HUES64 (cell line): Measurements from ENCODE around the gene VPS13C.

Experiments
- H3K27ac ChIP-seq: 2 replicates; pipeline ENCODE4 v1.7.0; 2013; ENCODE audit warnings: low read depth, low read length, inconsistent platforms
- H3K27me3 ChIP-seq: 2 replicates; pipeline ENCODE4 v1.6.1; 2013; ENCODE audit warnings: mild to moderate bottlenecking, low read length; ENCODE audit not compliant: insufficient read depth
- H3K36me3 ChIP-seq: 2 replicates; pipeline ENCODE4 v1.6.1; 2013; ENCODE audit warnings: mild to moderate bottlenecking, low read length; ENCODE audit not compliant: insufficient read depth
- H3K4me1 ChIP-seq: 2 replicates; pipeline ENCODE4 v1.6.1; 2013; ENCODE audit warnings: mild to moderate bottlenecking, low read length, moderate library complexity; ENCODE audit not compliant: insufficient read depth
- H3K4me3 ChIP-seq: 2 replicates; pipeline ENCODE4 v1.5.1; 2013; ENCODE audit warnings: mild to moderate bottlenecking, low read length, moderate library complexity
- H3K9ac ChIP-seq: 2 replicates; pipeline ENCODE4 v1.6.1; 2013; ENCODE audit warnings: mild to moderate bottlenecking, low read depth, low read length
- H3K9me3 ChIP-seq: 2 replicates; pipeline ENCODE4 v1.6.1; 2013; ENCODE audit warnings: low read depth, low read length; ENCODE audit not compliant: insufficient read depth
- WGBS: fragments of 150-250, 120-280 bp; methylation state at CpG from one replicate; pipeline ENCODE4 v1.1.7; 2013; ENCODE audit warnings: missing lambda C conversion rate; 5-methylcytosine and 5-hydroxymethylcytosine counted together

The VPS13C gene

GRCh38 chr15:61921093-61921492, 139.2 kb downstream of the VPS13C start:
- Histone ChIP-seq H3K36me3 (peaks cover 31% of the 10 kb centered on the region), H3K9ac (no peak overlapping the region), H3K9me3 (no peaks in the 10 kb centered on the region), H3K4me1 (no peaks in the 10 kb centered on the region), H3K27ac (no peak overlapping the region), H3K27me3 (no peaks in the 10 kb centered on the region), H3K4me3 (no peak overlapping the region)
- 85% methylated on average over 1 of the region's 1 CpG for WGBS

DNA sequence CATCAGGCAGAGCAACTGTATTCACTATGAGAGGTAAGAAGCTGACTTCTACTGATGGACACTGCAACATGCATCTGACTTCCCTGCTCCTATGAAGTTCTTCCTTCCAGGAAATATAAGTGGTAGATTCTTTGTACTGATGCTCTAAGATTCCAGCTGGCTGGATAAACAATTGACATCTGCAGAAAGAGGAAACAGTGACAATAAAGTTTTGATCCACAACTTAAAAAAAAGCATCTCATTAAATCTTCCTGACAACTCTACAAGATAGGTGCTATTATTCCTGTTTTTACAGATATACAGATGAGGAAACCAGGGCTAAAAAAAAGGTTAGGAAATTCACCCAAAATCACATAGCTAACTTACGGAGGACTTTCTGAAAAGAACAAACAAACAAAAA, 142.8 kb downstream of the VPS13C start:
- Histone ChIP-seq H3K27me3 (no peaks in the 10 kb centered on the region), H3K4me3 (no peak overlapping the region), H3K27ac (no peak overlapping the region), H3K4me1 (no peaks in the 10 kb centered on the region), H3K9me3 (no peaks in the 10 kb centered on the region), H3K36me3 (peaks cover 37% of the 10 kb centered on the region), H3K9ac (no peak overlapping the region)
- WGBS = 92% methylated on average over 1 of the region's 1 CpG

GRCh38 chr15:61916104-61916503, 144.1 kb downstream of the VPS13C start:
- Histone ChIP-seq H3K27ac (no peak overlapping the region), H3K4me1 (no peaks in the 10 kb centered on the region), H3K27me3 (no peaks in the 10 kb centered on the region), H3K4me3 (no peak overlapping the region), H3K9ac (no peak overlapping the region), H3K36me3 (peaks cover 28% of the 10 kb centered on the region), H3K9me3 (no peaks in the 10 kb centered on the region)
- WGBS = 93% methylated on average over 1 of the region's 2 CpGs

DNA sequence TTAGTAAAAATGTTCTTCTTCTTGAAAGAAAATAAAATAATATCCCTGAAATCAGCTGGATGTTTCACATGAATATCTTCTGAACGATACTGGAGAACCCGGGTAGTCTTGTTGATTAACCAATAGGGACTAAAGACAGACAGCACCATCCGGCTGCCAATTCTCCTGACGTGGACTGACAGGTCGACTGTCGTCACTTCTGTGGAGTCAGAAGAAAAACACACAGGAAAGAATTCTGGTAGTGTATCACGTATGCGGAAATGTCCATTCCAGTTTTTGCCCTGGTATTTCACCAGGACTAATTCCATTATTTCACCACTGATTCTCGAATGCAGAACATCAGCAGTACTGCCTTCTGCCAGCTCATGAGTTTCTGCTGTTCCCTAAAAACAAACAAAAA, 144.6 kb downstream of the VPS13C start:
- H3K9me3 ChIP-seq = no peaks in the 10 kb centered on the region
- peaks cover 28% of the 10 kb centered on the region for H3K36me3 ChIP-seq
- no peaks in the 10 kb centered on the region for H3K4me1 ChIP-seq
- 97% methylated on average over 9 of the region's 9 CpGs for WGBS
- H3K27ac ChIP-seq = no peak overlapping the region
- no peaks in the 10 kb centered on the region for H3K27me3 ChIP-seq
- H3K4me3 ChIP-seq = no peak overlapping the region
- H3K9ac ChIP-seq = no peak overlapping the region

- Histone ChIP-seq H3K27ac (no peak overlapping the region), H3K27me3 (no peaks in the 10 kb centered on the region), H3K4me3 (no peak overlapping the region), H3K4me1 (no peaks in the 10 kb centered on the region), H3K9ac (no peak overlapping the region), H3K9me3 (no peaks in the 10 kb centered on the region), H3K36me3 (peaks cover 17% of the 10 kb centered on the region)
Measured at GRCh38 chr15:61910839-61911369, 149.3 kb downstream of the VPS13C start.

- peaks cover 11% of the 10 kb centered on the region for H3K36me3 ChIP-seq
Measured at GRCh38 chr15:61908241-61908640, 152.0 kb downstream of the VPS13C start.

GRCh38 chr15:61907753-61908086, 152.5 kb downstream of the VPS13C start:
- Histone ChIP-seq H3K9ac (no peak overlapping the region), H3K27ac (no peak overlapping the region), H3K4me3 (no peak overlapping the region), H3K27me3 (no peaks in the 10 kb centered on the region), H3K36me3 (peaks cover 11% of the 10 kb centered on the region), H3K4me1 (no peaks in the 10 kb centered on the region), H3K9me3 (no peaks in the 10 kb centered on the region)
- 100% methylated on average over 1 of the region's 1 CpG for WGBS

More at GRCh38 chr15:61908241-61908640, 152.0 kb downstream of the VPS13C start:
- H3K4me1 ChIP-seq = no peaks in the 10 kb centered on the region
- H3K9ac ChIP-seq = no peak overlapping the region
- no peak overlapping the region for H3K4me3 ChIP-seq
- H3K27ac ChIP-seq = no peak overlapping the region
- no peaks in the 10 kb centered on the region for H3K9me3 ChIP-seq
- WGBS = 95% methylated on average over 3 of the region's 3 CpGs
- H3K27me3 ChIP-seq = no peaks in the 10 kb centered on the region

DNA sequence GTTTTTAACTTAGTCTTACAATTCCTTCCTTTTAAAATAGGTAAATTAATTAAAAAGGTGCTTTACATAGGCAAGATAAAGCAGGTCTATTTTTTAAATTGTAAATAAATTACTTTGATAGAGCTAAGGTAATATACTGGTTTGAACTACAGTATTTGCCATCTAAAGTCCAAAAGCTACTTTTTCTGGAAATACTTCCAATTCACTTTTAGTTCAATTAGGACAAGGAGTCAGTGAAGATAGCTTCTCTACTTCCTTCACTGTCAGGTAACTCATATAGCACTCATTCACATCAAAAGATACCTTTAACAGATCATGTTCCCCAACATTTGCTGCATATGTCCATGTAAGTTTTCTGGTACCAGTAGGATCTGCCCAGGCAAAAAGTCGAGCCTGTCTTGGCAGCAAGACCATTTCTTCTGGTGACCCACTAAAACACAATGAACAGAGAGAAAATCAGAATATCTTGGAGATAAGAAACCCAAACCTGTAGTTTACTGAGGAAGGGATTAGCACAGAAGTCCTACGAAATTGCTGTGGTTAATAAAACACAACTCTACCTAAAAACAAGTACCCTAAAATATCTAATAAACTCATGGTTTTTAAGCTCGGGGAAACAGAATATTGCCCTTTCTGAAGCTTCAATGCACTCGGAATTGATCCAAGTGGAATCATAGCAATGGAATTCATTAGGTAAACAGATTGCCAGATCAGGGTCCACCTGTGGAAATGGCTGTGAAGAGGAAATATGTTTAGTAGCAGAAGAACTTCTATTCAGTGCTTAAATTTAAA, 153.1 kb downstream of the VPS13C start:
- Histone ChIP-seq H3K4me1 (no peaks in the 10 kb centered on the region), H3K36me3 (peaks cover 11% of the 10 kb centered on the region), H3K27ac (no peak overlapping the region), H3K9ac (no peak overlapping the region), H3K4me3 (no peak overlapping the region), H3K27me3 (no peaks in the 10 kb centered on the region), H3K9me3 (0 out of 2 replicates have a peak, but pooled peaks cover 2% of the 10 kb centered on the region)
- 93% methylated on average over 4 of the region's 4 CpGs for WGBS

DNA sequence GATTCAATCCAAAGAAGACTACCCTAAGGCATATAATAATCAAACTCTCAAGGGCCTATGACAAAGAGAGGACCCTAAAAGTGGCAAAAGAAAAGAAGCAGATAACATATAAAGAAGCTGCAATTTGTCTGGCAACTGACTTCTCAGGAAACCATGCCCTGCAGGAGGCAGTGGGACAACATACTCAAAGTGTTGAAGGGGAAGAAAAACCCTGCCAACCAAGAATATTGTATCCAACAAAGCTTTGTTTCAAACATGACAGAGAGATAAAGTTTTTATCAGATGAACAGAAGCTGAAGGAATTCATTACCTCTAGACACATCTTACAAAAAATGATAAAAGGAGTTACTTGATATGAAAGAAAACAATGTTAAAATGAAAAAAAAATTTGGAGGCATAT, 167.1 kb downstream of the VPS13C start:
- Histone ChIP-seq H3K9me3 (peaks cover 24% of the 10 kb centered on the region), H3K27me3 (no peaks in the 10 kb centered on the region), H3K36me3 (no peaks in the 10 kb centered on the region), H3K27ac (no peak overlapping the region), H3K4me3 (no peak overlapping the region), H3K4me1 (peaks cover 5% of the 10 kb centered on the region; the same call in 1 of the 2 replicates), H3K9ac (no peak overlapping the region)

DNA sequence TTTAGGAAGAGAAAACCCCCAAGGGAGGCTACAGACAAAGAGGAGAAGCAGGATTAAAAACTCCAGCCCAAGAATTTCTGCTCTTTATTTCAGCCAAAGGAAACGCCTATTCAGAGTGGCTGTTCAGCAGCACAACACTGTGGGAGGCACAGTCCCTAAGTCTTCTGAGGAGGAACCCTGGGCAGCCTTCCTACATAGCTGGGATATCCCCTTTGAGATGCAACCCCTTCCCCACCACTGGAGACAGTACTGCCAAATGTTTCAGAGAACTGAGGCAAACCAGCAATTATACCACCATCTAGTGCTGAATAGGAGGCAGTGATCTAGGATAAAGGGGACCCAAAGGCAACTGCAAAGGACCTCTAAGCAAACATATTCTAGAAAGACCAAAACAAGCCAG, 168.1 kb downstream of the VPS13C start:
- WGBS = 74% methylated on average over 1 of the region's 1 CpG

DNA sequence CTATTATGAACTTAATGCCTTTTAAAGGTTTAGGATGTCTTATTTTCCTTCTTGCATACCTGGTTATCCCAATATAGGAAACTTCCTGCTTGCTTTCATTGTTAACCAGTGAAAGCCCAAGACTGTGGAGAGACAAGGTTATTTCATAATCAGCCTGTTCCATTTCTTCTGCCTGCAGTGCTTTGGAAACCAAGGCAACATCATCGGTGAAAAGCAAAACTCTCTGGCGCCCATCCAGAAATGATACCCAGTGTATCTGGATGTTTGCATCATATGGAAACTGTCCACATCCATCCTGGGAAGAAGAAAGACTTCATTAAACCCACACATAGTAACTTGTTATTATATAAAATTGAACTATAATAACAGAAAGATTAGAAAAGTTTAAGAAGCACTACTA, 170.1 kb downstream of the VPS13C start:
- WGBS = 96% methylated on average over 2 of the region's 2 CpGs
- H3K27me3 ChIP-seq = no peaks in the 10 kb centered on the region
- H3K4me3 ChIP-seq = no peak overlapping the region
- no peak overlapping the region for H3K9ac ChIP-seq
- peaks cover 5% of the 10 kb centered on the region; the same call in 1 of the 2 replicates for H3K4me1 ChIP-seq
- peaks cover 21% of the 10 kb centered on the region for H3K9me3 ChIP-seq
- no peak overlapping the region for H3K27ac ChIP-seq
- no peaks in the 10 kb centered on the region for H3K36me3 ChIP-seq

More for the DNA sequence above, 168.1 kb downstream of the VPS13C start:
- H3K9me3 ChIP-seq = peaks cover 24% of the 10 kb centered on the region
- no peaks in the 10 kb centered on the region for H3K27me3 ChIP-seq
- H3K27ac ChIP-seq = peak overlapping the region; percentile 82; the same call in 1 of the 2 replicates
- no peaks in the 10 kb centered on the region for H3K36me3 ChIP-seq
- H3K4me1 ChIP-seq = peaks cover 5% of the 10 kb centered on the region; the same call in 1 of the 2 replicates
- H3K4me3 ChIP-seq = no peak overlapping the region
- H3K9ac ChIP-seq = no peak overlapping the region
